Measurements from ENCODE around the gene ADCY2.

GRCh38 chr5:7606840-7607465, 211.0 kb downstream of the ADCY2 start:
- TF ChIP-seq ZNF274 (IDR thresholded peaks at IDR 0.05; ENCODE audit: low read depth, low read length) (no peak), YY1 (IDR thresholded peaks at IDR 0.05; ENCODE audit: insufficient read depth, insufficient read length) (no peak), SUZ12 (IDR thresholded peaks at IDR 0.05; ENCODE audit: extremely low read depth, insufficient read depth, insufficient read length) (no peak)
